Activated CD4-positive, alpha-beta T cell treated with anti-CD3 and anti-CD28 coated beads, Interleukin-2, amount 50 U/mL, for 4 hours (primary cell): Measurements from ENCODE around the gene AGBL4.

ENCODE experiments used
- DNase-seq, 2 experiments: peaks; one replicate each; pipeline ENCODE4 v3.0.0-alpha.2; 2020

Gene AGBL4

GRCh38 chr1:48673332-48674105, 1350.2 kb downstream of the AGBL4 start:
- DNase-seq: no peak

- no peak for DNase-seq
These were observed 1352.2 kb downstream of the AGBL4 start for GRCh38 chr1:48671578-48671977.

GRCh38 chr1:48670234-48671020, 1353.3 kb downstream of the AGBL4 start:
- DNase-seq: no peak

GRCh38 chr1:48668339-48668738, 1355.4 kb downstream of the AGBL4 start:
- no peak for DNase-seq

GRCh38 chr1:48667782-48668181, 1356.0 kb downstream of the AGBL4 start:
- DNase-seq: no peak

GRCh38 chr1:48665708-48666407, 1357.9 kb downstream of the AGBL4 start:
- no peak for DNase-seq

GRCh38 chr1:48661726-48662463, 1361.9 kb downstream of the AGBL4 start:
- DNase-seq: no peak

GRCh38 chr1:48659801-48660200, 1364.0 kb downstream of the AGBL4 start:
- no peak for DNase-seq

GRCh38 chr1:48657413-48657812, 1366.3 kb downstream of the AGBL4 start:
- DNase-seq: no peak

- no peak for DNase-seq
These were observed 1369.0 kb downstream of the AGBL4 start for GRCh38 chr1:48654606-48655210.

GRCh38 chr1:48652334-48652733, 1371.4 kb downstream of the AGBL4 start:
- DNase-seq: no peak

GRCh38 chr1:48649880-48650279, 1373.9 kb downstream of the AGBL4 start:
- no peak for DNase-seq

GRCh38 chr1:48645883-48646282, 1377.9 kb downstream of the AGBL4 start:
- DNase-seq: no peak

GRCh38 chr1:48644905-48645605, 1378.7 kb downstream of the AGBL4 start:
- DNase-seq: no peak

GRCh38 chr1:48644190-48644900, 1379.4 kb downstream of the AGBL4 start:
- DNase-seq: no peak

GRCh38 chr1:48643193-48643592, 1380.6 kb downstream of the AGBL4 start:
- no peak for DNase-seq

- no peak for DNase-seq
These were observed 1382.8 kb downstream of the AGBL4 start for GRCh38 chr1:48640836-48641492.

GRCh38 chr1:48629867-48630266, 1393.9 kb downstream of the AGBL4 start:
- no peak for DNase-seq

- no peak for DNase-seq
These were observed 1396.3 kb downstream of the AGBL4 start for GRCh38 chr1:48627486-48627885.

- DNase-seq: no peak
These were observed 1404.2 kb downstream of the AGBL4 start for GRCh38 chr1:48619539-48619938.

- DNase-seq: no peak
These were observed 1406.5 kb downstream of the AGBL4 start for GRCh38 chr1:48617252-48617651.
